H1 (cell line): ENCODE measurements around the gene CEND1. TPM values are rescaled to one million over a fixed set of nuclear protein-coding genes. Genes with fewer than 3 reads are reported as not detected.

Experiments
- CTCF ChIA-PET: fragments of 300-600 bp; sonication (Branson Sonifier 250); formaldehyde crosslinking; loops from one replicate; lab custom pipeline; 2021; ENCODE audit not compliant: partially characterized antibody; lab: Charles Lee
- POLR2A ChIA-PET: fragments of 300-600 bp; sonication (Branson Sonifier 250); formaldehyde crosslinking; loops from one replicate; lab custom pipeline; 2021; ENCODE audit warnings: inconsistent platforms; ENCODE audit not compliant: partially characterized antibody; lab: Charles Lee
- DNase-seq, 2 experiments: peaks; one replicate each; pipeline versions ENCODE4 v3.0.0 to v3.0.0-alpha.2; 2010 to 2022; ENCODE audit warnings: low spot score in 2 of 2, low read depth in 1 of 2, mixed read lengths in 1 of 2
- FAIRE-seq: peaks from 2 replicates; lab custom pipeline; 2011; peaks lifted over from hg19 to GRCh38; lab: Jason Lieb, UNC
- H2AFZ ChIP-seq: 2 replicates; pipeline ENCODE4 v1.8.1; 2012; ENCODE audit warnings: low read length, inconsistent platforms
- H2AK5ac ChIP-seq: 2 replicates; pipeline ENCODE4 v1.6.1; 2013; ENCODE audit warnings: low read depth, low read length
- H2BK120ac ChIP-seq: replicated peaks from 2 replicates; pipeline ENCODE3; 2013; ENCODE audit warnings: low read depth, low read length, inconsistent platforms
- H2BK12ac ChIP-seq: 2 replicates; pipeline ENCODE4 v1.6.1; 2013; ENCODE audit warnings: low read depth, low read length
- H2BK15ac ChIP-seq: 2 replicates; pipeline ENCODE4 v1.6.1; 2013; ENCODE audit warnings: low read length
- H2BK20ac ChIP-seq: 2 replicates; pipeline ENCODE4 v1.6.1; 2013; ENCODE audit warnings: low read length
- H2BK5ac ChIP-seq: 2 replicates; pipeline ENCODE4 v1.6.1; 2013; ENCODE audit warnings: low read depth, low read length
- H3K14ac ChIP-seq: 2 replicates; pipeline ENCODE4 v1.6.1; 2013; ENCODE audit warnings: inconsistent platforms; ENCODE audit not compliant: insufficient read length
- H3K18ac ChIP-seq: 2 replicates; pipeline ENCODE4 v1.6.1; 2013; ENCODE audit warnings: low read length; ENCODE audit errors: extremely low read depth
- H3K23ac ChIP-seq: 2 replicates; pipeline ENCODE4 v1.6.1; 2013; ENCODE audit warnings: inconsistent platforms; ENCODE audit not compliant: insufficient read length
- H3K23me2 ChIP-seq: 2 replicates; pipeline ENCODE4 v1.6.1; 2013; ENCODE audit warnings: low read depth, low read length
- H3K27ac ChIP-seq: 2 replicates; pipeline ENCODE4 v1.6.1; 2011; ENCODE audit warnings: low read depth, low read length, inconsistent platforms
- H3K27me3 ChIP-seq, 4 experiments: replicated peaks in 1 of 4; 1 replicate in 1 of 4; 2 replicates in 3 of 4; pipeline versions ENCODE4 v1.6.1 to v1.8.1; 2011 to 2013; ENCODE audit warnings: low read length in 3 of 4, mild to moderate bottlenecking in 3 of 4, inconsistent platforms in 2 of 4, mixed read lengths in 2 of 4, moderate library complexity in 1 of 4; ENCODE audit not compliant: control insufficient read depth in 3 of 4, insufficient read depth in 3 of 4; ENCODE audit errors: extremely low read depth in 1 of 4
- H3K36me3 ChIP-seq, 4 experiments: 2 replicates each; pipeline versions ENCODE4 v1.6.1 to v1.8.1; 2011 to 2013; ENCODE audit warnings: mild to moderate bottlenecking in 4 of 4, low read length in 3 of 4, moderate library complexity in 2 of 4, control low read depth in 1 of 4, inconsistent platforms in 1 of 4; ENCODE audit not compliant: insufficient read depth in 4 of 4, control insufficient read depth in 2 of 4
- H3K4ac ChIP-seq: replicated peaks from 2 replicates; pipeline ENCODE3; 2013; ENCODE audit warnings: low read length, low read depth, mixed read lengths, inconsistent platforms; ENCODE audit not compliant: insufficient read length
- H3K4me1 ChIP-seq, 4 experiments: replicated peaks in 1 of 4; 1 replicate in 1 of 4; 2 replicates in 3 of 4; pipeline versions ENCODE4 v1.6.1 to v1.8.1; 2011 to 2013; ENCODE audit warnings: low read length in 3 of 4, inconsistent platforms in 2 of 4, mixed read lengths in 1 of 4; ENCODE audit not compliant: insufficient read depth in 4 of 4, control insufficient read depth in 3 of 4
- H3K4me2 ChIP-seq, 2 experiments: 2 replicates each; pipeline versions ENCODE4 v1.6.1 to v1.8.1; 2011 to 2013; ENCODE audit warnings: low read depth in 2 of 2, low read length in 2 of 2, control low read depth in 1 of 2, inconsistent platforms in 1 of 2, mild to moderate bottlenecking in 1 of 2; ENCODE audit not compliant: insufficient read depth in 1 of 2
- H3K4me3 ChIP-seq, 4 experiments: fragments of 200-600, 300-600 bp in 1 of 4; sonication (generic), shearing (Covaris generic), sonication (Bioruptor Twin) in 1 of 4; 2 replicates each; pipeline versions ENCODE4 v1.5.1 to v1.8.1; 2011 to 2016; ENCODE audit warnings: low read length in 4 of 4, low read depth in 3 of 4, control low read depth in 2 of 4, inconsistent platforms in 2 of 4, mild to moderate bottlenecking in 2 of 4, mixed read lengths in 1 of 4, moderate library complexity in 1 of 4; ENCODE audit not compliant: insufficient read depth in 2 of 4; ENCODE audit errors: extremely low read depth in 1 of 4
- H3K56ac ChIP-seq: replicated peaks from 2 replicates; pipeline ENCODE3; 2013; ENCODE audit warnings: low read depth, mild to moderate bottlenecking, mixed read lengths, low read length, inconsistent platforms; ENCODE audit not compliant: insufficient read length
- H3K79me1 ChIP-seq: 2 replicates; pipeline ENCODE4 v1.6.1; 2013; ENCODE audit warnings: low read depth, low read length, control low read depth
- H3K79me2 ChIP-seq, 2 experiments: 2 replicates each; pipeline versions ENCODE4 v1.6.1 to v1.8.1; 2012 to 2013; ENCODE audit warnings: low read length in 2 of 2, mild to moderate bottlenecking in 2 of 2, inconsistent platforms in 1 of 2; ENCODE audit not compliant: insufficient read depth in 2 of 2, control insufficient read depth in 1 of 2
- H3K9ac ChIP-seq, 4 experiments: replicated peaks in 1 of 4; 1 replicate in 1 of 4; 2 replicates in 3 of 4; pipeline versions ENCODE4 v1.6.1 to v1.8.1; 2011 to 2013; ENCODE audit warnings: low read depth in 3 of 4, low read length in 3 of 4, control low read depth in 2 of 4, mild to moderate bottlenecking in 2 of 4, moderate library complexity in 2 of 4, inconsistent platforms in 1 of 4; ENCODE audit errors: extremely low read depth in 1 of 4
- H3K9me3 ChIP-seq, 2 experiments: 2 replicates each; pipeline versions ENCODE4 v1.6.1 to v1.8.1; 2012 to 2013; ENCODE audit warnings: mild to moderate bottlenecking in 2 of 2, moderate library complexity in 2 of 2, control low read depth in 1 of 2, inconsistent platforms in 1 of 2, low read depth in 1 of 2, low read length in 1 of 2, mixed read lengths in 1 of 2; ENCODE audit not compliant: insufficient read depth in 2 of 2
- H4K20me1 ChIP-seq, 2 experiments: replicated peaks in 1 of 2; 2 replicates each; pipeline versions ENCODE3 to v1.8.1; 2011 to 2013; ENCODE audit warnings: inconsistent platforms in 2 of 2, low read length in 2 of 2, mild to moderate bottlenecking in 1 of 2; ENCODE audit not compliant: insufficient read depth in 2 of 2, control insufficient read depth in 1 of 2
- H4K5ac ChIP-seq: 2 replicates; pipeline ENCODE4 v1.6.1; 2013; ENCODE audit warnings: low read length, low read depth, mixed read lengths, inconsistent platforms; ENCODE audit not compliant: insufficient read length
- H4K8ac ChIP-seq: 2 replicates; pipeline ENCODE4 v1.8.0; 2013; ENCODE audit warnings: mild to moderate bottlenecking, moderate library complexity, low read length, inconsistent platforms; ENCODE audit not compliant: insufficient read depth; ENCODE audit errors: extremely low read depth
- H4K91ac ChIP-seq: replicated peaks from 2 replicates; pipeline ENCODE3; 2013; ENCODE audit warnings: low read length, mixed read lengths, inconsistent platforms; ENCODE audit not compliant: insufficient read length
- CEBPB ChIP-seq: IDR thresholded peaks from 2 replicates; pipeline ENCODE4 v1.6.1; 2012; ENCODE audit warnings: low read depth, low read length
- E2F6 ChIP-seq: IDR thresholded peaks from 2 replicates; pipeline ENCODE4 v1.6.1; 2012; ENCODE audit warnings: inconsistent platforms
- MAX ChIP-seq: IDR thresholded peaks from 2 replicates; pipeline ENCODE4 v1.6.1; 2012; ENCODE audit warnings: inconsistent platforms
- SP1 ChIP-seq: IDR thresholded peaks from 2 replicates; pipeline ENCODE4 v1.6.1; 2011; ENCODE audit warnings: low read depth, low read length
- YY1 ChIP-seq: IDR thresholded peaks from 2 replicates; pipeline ENCODE4 v1.6.1; 2011; ENCODE audit warnings: low read depth, mild to moderate bottlenecking, low read length
- WGBS, 2 experiments: shearing (Covaris generic) in 1 of 2; methylation state at CpG; one replicate each; pipeline versions ENCODE4 v1.1.6 to v1.1.7; 2013 to 2015; ENCODE audit warnings: low lambda C conversion rate in 2 of 2, mixed read lengths in 2 of 2, inconsistent platforms in 1 of 2, low coverage in 1 of 2, missing lambda C conversion rate in 1 of 2; ENCODE audit not compliant: insufficient replicate concordance in 2 of 2, insufficient coverage in 1 of 2, insufficient read length in 1 of 2; ENCODE audit errors: extremely low coverage in 1 of 2, missing lambda C conversion rate in 1 of 2; 5-methylcytosine and 5-hydroxymethylcytosine counted together
- polyA plus RNA-seq, 7 experiments: library from polyadenylated mRNA; depleted of rRNA in 3 of 7; stranded (reverse) in 5 of 7; unstranded in 2 of 7; fragments of >200 nt in 5 of 7; fragments of 200-250 nt in 2 of 7; gene quantifications; 1 replicate in 5 of 7; 2 replicates in 1 of 7; 4 replicates in 1 of 7; pipeline versions ENCODE4 v1.2.1 to v1.2.3, GENCODE V29; 2011 to 2013; ENCODE audit warnings: missing spikeins in 2 of 7, mixed read lengths in 2 of 7
- total RNA-seq: library from RNA; stranded (reverse); fragmentation: NEBNext Ultra II Directional; extraction: Animal tissue kit (Norgen Biotek cat#: 25700); gene quantifications from 2 replicates; pipeline ENCODE4 v1.2.1, GENCODE V29; 2021

CEND1 gene
- total and polyA plus RNA-seq, 2 of the 8 experiments (the other 6 are each of a cell fraction or from before 2014, with no cell fraction given) = 0.82 to 5.0 TPM

- Histone ChIP-seq H3K27ac (peak overlapping the region; percentile 57; the same call in 1 of the 2 replicates), H2BK15ac (no peak overlapping the region), H3K4me2 (peak overlapping the region; percentile 79 to 88), H2BK20ac (no peak overlapping the region), H4K5ac (no peak overlapping the region), H3K9ac (peak overlapping the region; percentile 72 to 93 (median 80)), H3K18ac (no peak overlapping the region), H3K23me2 (peaks cover 5% of the 10 kb centered on the region; the same call in 1 of the 2 replicates), H2BK12ac (no peak overlapping the region), H4K20me1 (peaks cover 12 to 19% of the 10 kb centered on the region in 2 experiments), H3K23ac (no peak overlapping the region), H3K79me2 (peaks cover 30 to 53% of the 10 kb centered on the region in 2 experiments), H2AK5ac (no peak overlapping the region), H3K27me3 (no peaks in the 10 kb centered on the region), H2AFZ (no peak overlapping the region), H3K9me3 (no peaks in the 10 kb centered on the region), H3K4me1 (peaks cover 0 to 15% (median 4%) of the 10 kb centered on the region in 4 experiments; a peak in 5 of 7 replicates), H2BK120ac (no peak overlapping the region), H4K91ac (no peak overlapping the region), H3K36me3 (peaks cover 0 to 4% (median 0%) of the 10 kb centered on the region in 4 experiments; a peak in 3 of 8 replicates), H4K8ac (peak overlapping the region; percentile 89; the same call in 1 of the 2 replicates), H3K79me1 (peaks cover 8% of the 10 kb centered on the region), H2BK5ac (peak overlapping the region; percentile 83; the same call in 1 of the 2 replicates), H3K4ac (peak overlapping the region; percentile 69), H3K56ac (no peak overlapping the region), H3K4me3 (peak overlapping the region; percentile 72 to 91 (median 81)), H3K14ac (no peak overlapping the region)
- FAIRE-seq = no peak
- POLR2A ChIA-PET = interaction anchor here (0.6 to 32.3 kb wide), 22 partner anchors 9 to 186 kb away, joined by 3 to 636 read pairs (median 4); partner anchors contain the start of genes GATD1 and TSPAN4
- CTCF ChIA-PET = interaction anchor here (0.9 to 26.9 kb wide), 7 partner anchors 10 to 107 kb away, joined by 3 to 395 read pairs (median 4); no protein-coding TSS in a partner anchor
- TF ChIP-seq MAX = peak; percentile 76
- TF ChIP-seq E2F6 = peak; percentile 71
- TF ChIP-seq CEBPB = no peak
- TF ChIP-seq YY1 = no peak
- no peak for TF ChIP-seq SP1
- DNase-seq = no peak
- 10% methylated on average over 18 of the region's 18 CpGs; no CpG with 5 or more reads in 1 of the 2 experiments for WGBS, 2 experiments
These were observed 41.9 kb downstream of the CEND1 start for GRCh38 chr11:748007-748359.
